Measurements from ENCODE around the gene UVRAG.

The UVRAG gene

GRCh38 chr11:75810637-75811390 lies 4.2 kb upstream of the UVRAG start:
- no peak for DNase-seq

GRCh38 chr11:75811485-75811884 lies 3.5 kb upstream of the UVRAG start:
- no peak for DNase-seq

GRCh38 chr11:75812542-75813040 lies 2.4 kb upstream of the UVRAG start:
- DNase-seq, result no peak

GRCh38 chr11:75813124-75813523 lies 1.9 kb upstream of the UVRAG start:
- DNase-seq, result no peak

GRCh38 chr11:75813622-75814039 lies 1.4 kb upstream of the UVRAG start:
- DNase-seq, result no peak

GRCh38 chr11:75814363-75814676 lies 690 bp upstream of the UVRAG start:
- no peak for DNase-seq

- peak in 1 of 4 experiments; percentile 21 for DNase-seq
Measured at GRCh38 chr11:75815345-75816168, 547 bp downstream of the UVRAG start.

GRCh38 chr11:75816561-75817239 lies 1.7 kb downstream of the UVRAG start:
- DNase-seq, result no peak

GRCh38 chr11:75820645-75821044 lies 5.6 kb downstream of the UVRAG start:
- no peak for DNase-seq

GRCh38 chr11:75821202-75821601 lies 6.2 kb downstream of the UVRAG start:
- DNase-seq, result no peak

GRCh38 chr11:75822541-75822940 lies 7.5 kb downstream of the UVRAG start:
- DNase-seq, result no peak

GRCh38 chr11:75823415-75823814 lies 8.4 kb downstream of the UVRAG start:
- no peak for DNase-seq

GRCh38 chr11:75823946-75824345 lies 8.9 kb downstream of the UVRAG start:
- no peak for DNase-seq

GRCh38 chr11:75826461-75827230 lies 11.6 kb downstream of the UVRAG start:
- no peak for DNase-seq

- no peak for DNase-seq
Measured at GRCh38 chr11:75827562-75827961, 12.6 kb downstream of the UVRAG start.

GRCh38 chr11:75831915-75832502 lies 17.0 kb downstream of the UVRAG start:
- no peak for DNase-seq

- DNase-seq, result no peak
Measured at GRCh38 chr11:75834728-75835127, 19.7 kb downstream of the UVRAG start.

- DNase-seq, result no peak
Measured at GRCh38 chr11:75836417-75836816, 21.4 kb downstream of the UVRAG start.

GRCh38 chr11:75839851-75840250 lies 24.8 kb downstream of the UVRAG start:
- DNase-seq, result no peak

- no peak for DNase-seq
Measured at GRCh38 chr11:75840522-75840921, 25.5 kb downstream of the UVRAG start.

GRCh38 chr11:75841739-75842138 lies 26.7 kb downstream of the UVRAG start:
- no peak for DNase-seq

- no peak for DNase-seq
Measured at GRCh38 chr11:75845324-75845723, 30.3 kb downstream of the UVRAG start.

Data from activated naive CD4-positive, alpha-beta T cell (primary cell).